K562 (cell line): ENCODE results near the gene WWOX. TPM values are rescaled to one million over a fixed set of nuclear protein-coding genes. Genes with fewer than 3 reads are reported as not detected.

ENCODE experiments used
- CGGBP1 ChIP-seq: fragments of 250-450 bp; sonication (Bioruptor Pico); IDR thresholded peaks from 2 replicates; pipeline ENCODE4 v1.9.0; 2021; ENCODE audit warnings: mild to moderate bottlenecking
- MYNN ChIP-seq, 2 experiments: sonication (generic); formaldehyde crosslinking in 1 of 2; IDR thresholded peaks; 2 replicates each; pipeline versions ENCODE4 v1.5.0 to v1.6.1; 2016 to 2020; ENCODE audit warnings: antibody characterized with exemption in 1 of 2, missing genetic modification reagents in 1 of 2
- RAD51 ChIP-seq: fragments of 450-650 bp; IDR thresholded peaks from 2 replicates; pipeline ENCODE4 v1.7.1; 2016; ENCODE audit warnings: low read depth, mild to moderate bottlenecking, borderline replicate concordance
- TFAM ChIP-seq: fragments of 250-450 bp; sonication (Bioruptor Pico); conservative IDR thresholded peaks from 2 replicates; pipeline ENCODE4 v1.5.0; 2021; ENCODE audit warnings: mild to moderate bottlenecking, moderate library complexity
- TRIM24 ChIP-seq, 2 experiments: fragments of 450-650 bp; IDR thresholded peaks; 2 replicates each; pipeline ENCODE4 v1.6.1; 2016
- YBX1 ChIP-seq: fragments of 450-650 bp; IDR thresholded peaks from 2 replicates; pipeline ENCODE4 v1.7.1; 2016; ENCODE audit warnings: mild to moderate bottlenecking
- ZBTB11 ChIP-seq, 3 experiments: fragments of 200-800 bp in 1 of 3; fragments of 250-450 bp in 1 of 3; fragments of 450-650 bp in 1 of 3; sonication (Bioruptor Pico) in 1 of 3; sonication (Bioruptor generic) in 1 of 3; formaldehyde crosslinking in 1 of 3; IDR thresholded peaks; 2 replicates each; pipeline versions ENCODE4 v1.6.1 to v1.8.0; 2016 to 2022; ENCODE audit warnings: mild to moderate bottlenecking in 2 of 3, missing genetic modification characterization in 2 of 3, missing compliant biosample characterization in 1 of 3, moderate library complexity in 1 of 3
- ZNF311 ChIP-seq: fragments of 250-450 bp; sonication (Bioruptor Pico); IDR thresholded peaks from 2 replicates; pipeline ENCODE4 v1.4.0; 2020; ENCODE audit warnings: mild to moderate bottlenecking, moderate library complexity
- ZNF318 ChIP-seq, 2 experiments: fragments of 450-650 bp; IDR thresholded peaks; 2 replicates each; pipeline ENCODE4 v1.6.1; 2016; ENCODE audit warnings: mild to moderate bottlenecking in 2 of 2, borderline replicate concordance in 1 of 2, low read depth in 1 of 2, moderate library complexity in 1 of 2
- ZNF445 ChIP-seq: fragments of 250-450 bp; sonication (Bioruptor Pico); IDR thresholded peaks from 2 replicates; pipeline ENCODE4 v1.4.0; 2020; ENCODE audit warnings: low read depth, mild to moderate bottlenecking, moderate library complexity
- ZNF551 ChIP-seq: fragments of 250-450 bp; sonication (Bioruptor Pico); IDR thresholded peaks from 2 replicates; pipeline ENCODE4 v1.5.0; 2021; ENCODE audit warnings: mild to moderate bottlenecking, moderate library complexity
- polyA plus RNA-seq, 8 experiments: library from polyadenylated mRNA; depleted of rRNA in 4 of 8; stranded (reverse) in 5 of 8; unstranded in 3 of 8; fragments of >200 nt; fragmentation: Nextera tagmentation in 2 of 8; fragmentation: Illumina TruSeq in 1 of 8; extraction: Ambion mirVana in 2 of 8; extraction: Trizol in 1 of 8; gene quantifications; 2 replicates each; pipeline versions ENCODE4 v1.2.1 to v1.2.3, GENCODE V29; 2011 to 2014; ENCODE audit warnings: inconsistent platforms in 1 of 8, missing spikeins in 1 of 8
- total RNA-seq, 7 experiments: library from RNA; depleted of rRNA in 6 of 7; stranded (reverse); fragments of >200 nt in 6 of 7; fragmentation: Illumina TruSeq in 2 of 7; extraction: Trizol in 2 of 7; gene quantifications; 2 replicates each; pipeline versions ENCODE4 v1.2.1 to v1.2.3, GENCODE V29; 2011 to 2021; ENCODE audit warnings: low replicate concordance in 1 of 7

WWOX gene
- total and polyA plus RNA-seq, 9 of the 15 experiments (the other 6 are each of a cell fraction or from before 2014, with no cell fraction given): 1.6 to 22.7 (median 8.1) TPM

GRCh38 chr16:78742501-78743283 is 643.2 kb downstream of the WWOX start (continued):
- TF ChIP-seq ZNF318 (IDR thresholded peaks at IDR 0.05; ENCODE audit: borderline replicate concordance in 1 of 2, low read depth in 1 of 2): no peak
- no peak for TF ChIP-seq RAD51
- TF ChIP-seq ZNF551 (CRISPR knock-in tag): no peak
- TF ChIP-seq ZNF311 (CRISPR knock-in tag): no peak
- no peak for TF ChIP-seq MYNN (IDR thresholded peaks at IDR 0.05)
- no peak for TF ChIP-seq MYNN (CRISPR knock-in tag; IDR thresholded peaks at IDR 0.05)
- no peak for TF ChIP-seq CGGBP1 (CRISPR knock-in tag)
- no peak for TF ChIP-seq ZNF445 (CRISPR knock-in tag)
- TF ChIP-seq YBX1: no peak
- TF ChIP-seq TRIM24 (IDR thresholded peaks at IDR 0.05): peak in 1 of 2 experiments; percentile 59; a peak in 2 of 4 replicates
- peak in 1 of 3 experiments; percentile 61; a peak in 2 of 6 replicates for TF ChIP-seq ZBTB11 (CRISPR knock-in tag; IDR thresholded peaks at IDR 0.05)
- no peak for TF ChIP-seq TFAM (CRISPR knock-in tag)
